DMS 273 treated with DMSO at 0.1 percent for 48 hours (cell line): Measurements from ENCODE around the gene RPLP2.

ENCODE experiments used
- DNase-seq: peaks from one replicate; lab custom pipeline; 2025; lab: John Stamatoyannopoulos, UW

The RPLP2 gene

GRCh38 chr11:836700-837099 lies 26.9 kb downstream of the RPLP2 start:
- no peak for DNase-seq

GRCh38 chr11:837189-837989 lies 27.6 kb downstream of the RPLP2 start:
- no peak for DNase-seq

- no peak for DNase-seq
Observed at GRCh38 chr11:837990-838307, 28.2 kb downstream of the RPLP2 start.

DNA sequence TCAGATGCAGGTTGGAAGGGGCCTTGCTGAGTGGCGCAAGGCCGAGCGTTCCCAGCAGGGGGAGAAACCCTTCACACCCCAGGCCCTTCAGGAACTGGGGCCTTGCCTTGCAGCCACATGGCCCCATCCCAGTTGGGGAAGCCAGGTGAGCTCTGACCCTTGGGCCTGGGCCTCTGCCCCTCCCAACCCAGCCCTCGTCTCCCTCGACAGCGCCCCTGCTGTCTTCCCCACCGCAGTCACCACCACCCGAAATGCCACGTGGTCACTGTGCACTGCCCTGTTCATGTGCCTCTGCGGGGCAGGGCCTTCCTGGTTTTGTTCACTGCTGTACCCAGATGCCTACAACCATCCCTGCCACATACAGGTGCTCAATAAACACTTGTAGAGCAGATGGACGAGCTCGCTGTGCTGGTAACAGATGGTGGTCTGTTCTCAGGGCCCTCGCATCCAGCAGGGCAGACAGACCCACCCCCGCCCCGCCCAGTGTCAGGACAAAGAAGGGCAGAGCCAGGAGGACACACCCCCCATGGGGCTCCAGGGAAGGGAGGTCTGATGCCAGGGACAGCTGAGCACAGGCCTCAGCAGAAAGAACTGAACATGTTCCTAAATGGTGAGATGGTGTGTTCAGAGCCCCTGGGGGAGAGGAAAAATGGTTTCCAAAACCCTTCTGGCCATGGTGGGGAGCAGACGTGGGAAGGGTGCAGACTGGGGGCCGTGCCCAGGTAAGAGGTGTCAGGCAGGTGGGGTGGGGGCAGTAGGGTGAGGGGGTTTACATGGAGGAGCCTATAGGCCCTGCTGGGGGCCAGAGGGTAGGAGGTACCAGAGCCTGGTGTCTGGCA lies 28.9 kb downstream of the RPLP2 start:
- DNase-seq: peak; percentile 74

DNA sequence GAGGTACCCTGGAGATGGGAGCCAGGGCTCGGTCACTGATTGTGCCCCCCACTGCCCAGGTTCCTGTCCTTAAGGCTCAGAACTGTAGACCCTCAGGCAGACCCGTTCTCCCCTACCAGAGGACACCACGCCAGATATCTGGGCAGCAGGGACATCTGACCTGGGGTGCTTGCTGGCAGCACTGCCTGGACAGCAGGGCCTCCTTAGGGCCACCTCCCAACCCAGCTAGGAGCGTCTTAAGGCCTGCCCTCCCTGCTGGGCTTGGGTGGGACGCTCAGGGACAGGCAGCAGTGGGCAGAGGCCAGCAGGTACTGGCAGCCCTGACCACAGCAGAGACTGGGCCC lies 29.5 kb downstream of the RPLP2 start:
- no peak for DNase-seq

GRCh38 chr11:839875-840617 lies 30.3 kb downstream of the RPLP2 start:
- no peak for DNase-seq

DNA sequence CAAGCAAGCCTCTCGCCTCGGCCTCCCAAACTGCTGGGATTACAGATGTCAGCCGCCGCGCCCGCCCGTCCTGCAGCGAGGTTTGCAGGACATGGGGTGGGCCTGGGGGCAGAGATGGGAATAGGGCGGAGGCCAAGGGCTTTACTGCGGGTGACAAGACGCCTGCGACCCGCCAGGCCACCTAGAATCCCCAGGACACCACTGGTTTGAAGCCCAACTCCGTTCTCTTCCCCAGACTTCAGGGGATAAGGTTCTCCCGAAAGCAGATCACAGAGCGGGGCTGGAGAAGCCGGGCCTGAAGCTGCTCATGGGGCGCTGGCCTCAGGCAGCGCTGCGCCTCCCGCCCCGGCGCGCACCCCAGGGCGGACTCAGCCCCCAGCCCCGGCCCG lies 32.2 kb downstream of the RPLP2 start:
- DNase-seq: no peak

- DNase-seq: peak; percentile 9
Observed at GRCh38 chr11:842370-843002, 32.7 kb downstream of the RPLP2 start, which contains the start of the genes POLR2L and TSPAN4. Gene POLR2L (minus strand): TSS chr11:842529. CDS start chr11:842508, 21 bp downstream. Gene TSPAN4 (plus strand): TSS chr11:842852. CDS start chr11:850305, 7,453 bp downstream.

GRCh38 chr11:843086-843734 lies 33.4 kb downstream of the RPLP2 start:
- DNase-seq: no peak

DNA sequence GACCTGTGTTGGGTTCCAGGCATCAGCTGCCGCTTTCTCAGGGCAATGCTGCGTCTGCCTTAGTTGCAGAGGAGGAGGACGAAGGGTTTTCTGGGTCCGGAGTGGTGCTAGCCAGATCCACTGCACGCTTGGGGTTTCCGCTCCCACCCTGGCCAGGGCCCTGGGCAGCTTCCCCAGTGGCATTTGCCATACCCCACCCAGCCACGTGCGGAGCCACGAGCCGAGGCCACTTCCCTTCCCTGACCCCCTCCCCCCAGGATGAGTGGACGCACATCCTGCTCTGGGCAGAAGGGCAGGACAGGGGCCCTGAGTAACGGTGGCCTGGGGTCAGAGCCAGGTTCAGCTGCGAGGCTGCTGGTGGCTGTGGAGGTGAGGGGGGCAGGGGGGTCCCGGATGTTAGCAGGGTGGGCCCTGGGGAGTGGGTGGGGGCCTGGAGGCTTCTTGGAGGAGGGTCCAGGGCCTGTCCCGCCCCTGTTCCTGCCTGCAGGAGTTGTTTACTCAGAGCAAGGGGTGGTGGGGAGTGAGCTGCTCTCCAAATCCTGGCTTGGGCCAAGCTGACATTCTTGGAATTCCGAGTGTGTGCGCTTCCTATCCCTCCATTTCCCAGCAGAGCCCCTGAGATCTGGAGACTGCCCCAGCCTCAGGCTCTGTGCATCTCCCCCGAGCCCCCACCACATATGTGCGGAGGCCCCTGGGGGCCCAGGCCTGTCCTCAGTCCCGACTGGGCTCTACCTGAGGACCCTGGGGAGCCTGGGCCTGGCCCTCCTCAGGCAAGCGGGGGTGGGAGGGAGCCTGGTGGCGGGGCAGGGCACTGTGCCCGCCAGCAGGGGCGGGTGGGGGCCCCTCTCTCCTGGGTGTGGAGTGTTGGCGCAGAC lies 34.3 kb downstream of the RPLP2 start:
- no peak for DNase-seq

DNA sequence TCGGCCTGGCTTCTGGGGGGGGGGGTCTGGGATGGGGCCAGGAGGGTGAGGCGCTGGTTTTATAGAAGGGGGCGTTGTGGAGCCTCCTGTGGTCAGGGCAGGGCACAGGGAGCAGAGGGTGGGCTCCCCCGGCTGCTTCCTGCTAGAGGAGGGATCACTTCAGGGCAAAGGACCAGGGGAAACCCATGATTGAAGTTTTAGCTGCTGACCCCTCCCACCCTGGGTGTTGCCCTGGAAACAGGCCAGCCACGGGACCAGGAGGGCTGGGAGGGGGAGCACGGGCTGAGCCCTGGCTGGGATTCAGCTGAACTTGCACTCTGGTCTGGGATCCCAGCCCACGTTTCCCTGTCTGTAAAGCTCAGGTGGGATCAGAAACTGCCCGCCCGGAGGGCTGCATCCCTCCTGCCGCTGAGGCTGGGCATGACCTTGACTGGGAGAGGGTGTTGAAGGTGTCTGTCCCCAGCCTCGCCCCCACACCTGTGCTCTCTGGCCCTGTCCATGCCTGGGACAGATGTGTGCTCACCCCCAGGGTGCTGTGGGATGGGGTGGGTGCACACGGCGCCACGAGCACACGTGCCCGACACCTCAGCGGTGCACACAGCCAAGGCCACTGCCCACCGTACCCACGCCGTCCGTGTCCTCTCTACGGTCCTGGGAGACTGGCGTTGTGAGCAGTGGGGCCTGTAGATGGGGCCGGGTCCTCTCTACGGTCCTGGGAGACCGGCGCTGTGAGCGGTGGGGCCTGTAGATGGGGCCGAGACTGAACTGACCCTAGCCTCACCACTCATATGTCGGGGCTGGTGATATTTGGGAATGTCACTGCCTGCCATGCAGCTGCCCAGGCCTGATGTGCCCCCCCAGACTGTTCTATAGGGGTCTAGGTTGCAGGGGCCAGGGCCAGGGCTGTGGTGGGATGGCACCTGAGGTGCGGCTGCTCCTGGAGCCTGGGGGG lies 35.2 kb downstream of the RPLP2 start:
- DNase-seq: peak; percentile 48

DNA sequence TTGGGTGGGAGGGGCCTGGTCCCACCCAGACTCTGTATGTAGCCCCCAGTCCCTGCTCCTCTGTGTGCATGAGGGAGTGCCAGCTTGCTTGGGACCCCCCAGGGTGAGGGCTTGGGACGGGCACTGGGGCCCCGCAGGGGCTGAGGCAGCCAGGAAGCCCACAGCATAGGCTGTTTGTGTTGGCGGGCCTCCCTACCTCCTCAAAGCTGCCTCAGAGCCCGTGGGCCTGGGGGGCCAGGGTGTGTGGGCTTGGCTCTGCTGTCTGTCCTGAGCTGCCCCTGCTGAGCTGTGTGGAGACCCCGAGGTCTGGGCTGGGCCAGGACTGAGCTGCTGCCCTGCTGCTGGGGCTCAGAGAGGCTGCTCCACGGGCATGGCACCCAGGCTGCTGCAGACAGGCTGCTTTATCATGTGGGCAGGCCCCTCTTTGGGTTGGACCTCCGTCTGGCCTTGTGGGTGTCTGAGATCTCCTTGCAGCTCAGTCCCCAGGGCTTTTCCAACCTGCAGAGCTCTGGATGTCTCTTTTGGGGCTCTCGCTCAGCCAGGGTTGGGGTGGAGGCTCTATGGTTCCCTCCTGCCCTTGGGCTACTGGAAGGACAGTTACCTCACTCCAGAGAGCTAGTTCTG lies 36.2 kb downstream of the RPLP2 start:
- DNase-seq: no peak

- no peak for DNase-seq
Observed at GRCh38 chr11:846496-847098, 36.8 kb downstream of the RPLP2 start.

DNA sequence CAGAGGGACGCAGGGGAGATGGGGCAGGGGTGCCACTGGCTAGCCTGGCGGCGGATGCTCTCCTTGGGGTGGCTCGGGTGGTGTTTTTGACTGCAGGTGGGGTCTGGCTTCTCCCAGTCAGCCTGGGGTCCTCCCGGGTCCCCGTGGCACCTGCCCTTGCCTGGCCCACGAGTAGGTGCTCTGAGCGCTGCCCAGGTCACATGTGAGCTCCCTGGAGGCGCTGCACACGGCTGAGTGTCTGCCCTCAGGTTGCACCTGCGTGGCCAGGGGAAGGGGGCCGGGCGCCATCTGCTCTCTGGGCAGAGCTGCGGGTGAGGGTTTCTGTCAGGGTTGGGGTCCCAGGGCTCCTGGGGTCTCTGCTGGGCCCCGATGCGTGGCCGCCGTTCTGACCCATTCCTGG lies 38.1 kb downstream of the RPLP2 start:
- no peak for DNase-seq

- DNase-seq: no peak
Observed at GRCh38 chr11:848380-848931, 38.7 kb downstream of the RPLP2 start.

DNA sequence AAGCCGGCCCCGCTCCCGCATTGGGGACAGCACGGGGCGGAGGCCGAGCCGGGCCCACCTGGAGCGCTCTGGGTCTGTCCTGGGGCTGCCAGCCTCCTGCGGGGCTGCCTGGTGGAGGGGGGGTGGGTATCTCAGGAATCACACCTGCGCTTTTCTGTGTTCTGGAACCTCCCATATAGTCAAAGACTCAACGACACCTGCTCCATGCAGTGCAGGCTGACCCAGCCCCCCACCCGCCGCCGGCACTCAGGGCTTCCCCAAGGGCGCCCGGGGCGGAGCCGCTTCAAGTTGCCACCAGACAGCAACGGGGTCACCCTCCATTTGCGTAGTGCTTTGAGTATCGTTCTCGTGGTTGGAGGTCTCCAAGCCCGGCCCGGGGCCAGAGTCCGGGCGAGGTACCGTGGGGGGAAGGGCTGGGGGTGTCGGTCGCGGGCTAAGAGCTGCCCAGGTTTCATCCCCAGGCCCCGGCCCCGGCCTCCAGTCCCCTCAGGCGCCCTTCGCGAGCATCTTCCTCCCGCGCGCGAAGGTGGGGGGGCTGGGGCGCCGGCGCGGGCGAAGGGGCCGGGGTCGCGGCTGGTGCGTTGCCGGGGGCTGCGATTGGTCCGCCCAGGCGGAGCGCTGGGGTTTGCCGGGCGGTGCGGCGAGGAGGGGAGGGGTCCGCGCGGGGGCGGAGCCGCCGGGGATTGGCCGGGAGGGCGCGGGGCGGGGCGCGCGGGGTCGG lies 39.5 kb downstream of the RPLP2 start:
- no peak for DNase-seq

GRCh38 chr11:849951-850774 lies 40.4 kb downstream of the RPLP2 start:
- DNase-seq: no peak
